GM19372 (cell line): ENCODE measurements around the gene GPR39.
"Not testable (repeated sequence)": the region's sequence is repeated elsewhere in the genome, so short reads cannot be mapped to it uniquely, and the experiment has no call there.

Source experiments
- ATAC-seq: cut with Tn5 transposase; IDR thresholded peaks from one replicate; pipeline ENCODE4 v1.9.1; 2021; ENCODE audit warnings: mild to moderate bottlenecking, low read depth, moderate library complexity; ENCODE audit not compliant: unreplicated experiment

Gene GPR39

GRCh38 chr2:132416723-132417395 is at the start of gene GPR39:
GPR39 (plus strand) TSS chr2:132416805.
- ATAC-seq, result no peak

GRCh38 chr2:132368191-132368590 is 48.4 kb upstream of the GPR39 start:
- ATAC-seq, result no peak

GRCh38 chr2:132372276-132372675 is 44.3 kb upstream of the GPR39 start:
- ATAC-seq, result no peak

GRCh38 chr2:132373391-132374135 is 43.0 kb upstream of the GPR39 start:
- no peak for ATAC-seq

GRCh38 chr2:132374151-132374550 is 42.5 kb upstream of the GPR39 start:
- no peak for ATAC-seq

GRCh38 chr2:132374551-132374950 is 42.1 kb upstream of the GPR39 start:
- ATAC-seq, result no peak

GRCh38 chr2:132374961-132375360 is 41.6 kb upstream of the GPR39 start:
- no peak for ATAC-seq

GRCh38 chr2:132381376-132381775 is 35.2 kb upstream of the GPR39 start:
- no peak for ATAC-seq

- ATAC-seq, result no peak
Observed at GRCh38 chr2:132383956-132384355, 32.6 kb upstream of the GPR39 start.

- no peak for ATAC-seq
Observed at GRCh38 chr2:132384491-132385151, 32.0 kb upstream of the GPR39 start.

- ATAC-seq, result no peak
Observed at GRCh38 chr2:132387126-132387525, 29.5 kb upstream of the GPR39 start.

- no peak for ATAC-seq
Observed at GRCh38 chr2:132390076-132390475, 26.5 kb upstream of the GPR39 start.

- ATAC-seq, result no peak
Observed at GRCh38 chr2:132391378-132391777, 25.2 kb upstream of the GPR39 start.

GRCh38 chr2:132392221-132392620 is 24.4 kb upstream of the GPR39 start:
- no peak for ATAC-seq

GRCh38 chr2:132392879-132393278 is 23.7 kb upstream of the GPR39 start:
- no peak for ATAC-seq

GRCh38 chr2:132397042-132397441 is 19.6 kb upstream of the GPR39 start:
- ATAC-seq, result not testable (repeated sequence)

GRCh38 chr2:132400169-132400900 is 16.3 kb upstream of the GPR39 start:
- no peak for ATAC-seq

- ATAC-seq, result no peak
Observed at GRCh38 chr2:132400901-132401240, 15.7 kb upstream of the GPR39 start.

- no peak for ATAC-seq
Observed at GRCh38 chr2:132401326-132401725, 15.3 kb upstream of the GPR39 start.

- ATAC-seq, result no peak
Observed at GRCh38 chr2:132403146-132403545, 13.5 kb upstream of the GPR39 start.

GRCh38 chr2:132404056-132404455 is 12.5 kb upstream of the GPR39 start:
- ATAC-seq, result no peak
